GM12891 (cell line): ENCODE results near the gene WDFY3.

ENCODE experiments used
- POLR2A ChIP-seq: IDR thresholded peaks from 2 replicates; pipeline ENCODE4 v1.6.1; 2011; ENCODE audit warnings: low read depth, low read length, control low read depth
- POLR2AphosphoS5 ChIP-seq: IDR thresholded peaks from 2 replicates; pipeline ENCODE4 v1.6.1; 2011; ENCODE audit warnings: low read depth, low read length, control low read depth

DNA sequence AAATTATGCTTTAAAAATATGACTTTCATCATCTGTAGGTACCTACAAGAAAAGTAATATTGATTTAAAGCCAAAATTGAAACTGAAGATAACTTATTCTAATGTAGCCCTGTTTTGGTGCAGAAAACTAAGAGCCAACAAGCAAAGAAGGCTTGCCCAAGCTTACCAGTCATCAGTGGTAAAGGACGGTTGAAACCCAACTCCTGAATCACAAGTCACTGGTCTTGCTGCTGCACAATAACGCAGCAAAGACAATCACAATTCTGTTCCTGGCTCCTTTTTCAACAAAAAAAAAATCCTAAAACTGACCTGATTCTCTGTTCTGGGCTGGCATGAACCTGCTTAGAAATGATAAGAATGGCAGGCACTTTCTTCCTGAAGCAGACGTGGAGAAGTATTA lies 34.5 kb downstream of the WDFY3 start:
- TF ChIP-seq POLR2AphosphoS5 (no peak), POLR2A (no peak)
